GM18907 (cell line): ENCODE data around the gene MLH3.

Experiments
- ATAC-seq: cut with Tn5 transposase; IDR thresholded peaks from one replicate; pipeline ENCODE4 v1.9.1; 2021; ENCODE audit warnings: mild to moderate bottlenecking, moderate library complexity; ENCODE audit not compliant: unreplicated experiment

The MLH3 gene

DNA sequence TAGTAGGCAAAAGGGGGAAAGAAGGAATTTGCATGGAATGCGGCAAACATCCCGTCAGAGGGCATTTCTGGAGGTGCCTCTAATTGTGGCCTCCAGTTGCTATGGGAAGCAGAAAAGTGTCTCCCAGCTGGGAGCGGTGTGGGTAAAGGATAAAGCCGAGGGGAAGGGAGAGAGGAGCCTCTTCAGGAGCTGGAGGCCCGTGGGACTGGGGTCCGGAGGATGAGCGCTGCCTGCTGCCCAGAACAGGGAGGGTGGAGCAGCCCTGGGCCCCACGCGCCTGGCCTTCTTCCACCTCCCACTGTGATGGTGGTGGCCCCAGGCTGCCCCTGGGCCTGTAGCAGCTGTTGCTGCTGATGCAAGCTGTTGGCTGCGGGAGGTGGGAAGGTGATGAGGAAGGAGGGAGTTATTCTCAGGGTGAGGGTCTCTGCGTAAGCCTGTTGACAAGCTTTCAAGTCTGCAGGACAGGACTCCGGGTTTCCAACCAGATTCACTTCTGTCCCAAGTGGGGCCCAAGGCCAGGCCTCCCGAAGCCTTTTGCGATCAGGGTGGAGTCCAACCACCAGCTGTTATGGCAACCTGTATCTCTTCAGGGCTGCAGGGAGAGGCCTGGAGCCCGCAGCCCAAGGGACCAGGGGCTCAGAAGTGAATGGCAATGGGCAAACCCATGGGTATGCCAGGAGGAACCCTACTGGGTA, 76.8 kb downstream of the MLH3 start:
- ATAC-seq: no peak

DNA sequence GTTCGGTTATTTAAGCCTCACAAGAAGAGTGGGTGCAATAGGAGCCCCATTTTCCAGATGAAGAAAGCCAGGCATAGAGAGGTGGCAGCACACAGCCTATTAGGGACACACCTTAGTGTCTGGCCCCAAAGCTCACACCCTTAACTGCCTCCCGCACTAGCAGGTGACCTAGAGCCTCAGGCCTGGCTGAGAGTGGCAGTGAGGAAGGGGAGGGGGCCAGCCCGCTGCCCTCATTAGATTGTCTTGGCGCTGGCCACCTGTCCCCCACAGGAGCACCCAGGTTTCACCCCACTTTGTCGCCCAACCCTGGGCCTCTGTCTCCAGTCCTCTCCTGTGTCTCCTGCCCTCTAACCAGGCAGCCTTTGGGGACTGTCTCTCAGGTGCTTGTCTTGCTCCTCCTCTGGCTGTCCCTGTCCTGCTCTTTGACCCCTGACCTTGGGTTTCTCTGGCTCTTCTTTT, 77.3 kb downstream of the MLH3 start:
- ATAC-seq: no peak

DNA sequence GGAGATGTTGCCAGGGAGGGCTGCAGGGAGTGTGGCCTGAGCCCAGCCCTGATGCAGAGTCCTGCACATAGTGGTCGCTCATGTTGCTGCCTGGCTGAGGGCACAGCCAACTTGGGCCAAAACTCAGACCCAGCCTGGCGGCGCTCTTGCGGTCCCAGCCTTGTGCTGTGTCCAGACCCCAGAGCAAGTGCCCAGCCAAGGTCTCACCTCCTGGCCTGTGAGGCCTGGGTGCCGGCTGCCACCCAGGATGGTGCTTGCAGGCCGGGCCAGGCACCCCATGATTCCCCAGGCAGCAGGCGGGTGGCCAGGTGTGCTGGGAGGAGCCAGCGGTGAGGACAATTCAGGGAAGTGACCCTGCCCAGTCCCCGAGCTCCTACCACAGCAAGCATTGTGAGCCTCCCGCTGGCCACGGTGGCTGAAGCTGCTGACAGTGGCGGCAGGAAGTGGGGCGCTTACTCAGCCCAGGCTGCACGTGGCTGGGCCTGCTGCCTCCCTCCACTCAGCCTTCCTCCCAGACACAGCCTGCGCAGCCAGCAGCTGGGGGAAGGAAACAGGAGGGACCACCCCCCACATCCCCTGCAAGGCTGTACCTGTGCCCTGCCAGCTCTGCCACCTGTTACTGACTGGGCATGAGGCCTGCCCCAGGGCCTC, 78.1 kb downstream of the MLH3 start:
- no peak for ATAC-seq

DNA sequence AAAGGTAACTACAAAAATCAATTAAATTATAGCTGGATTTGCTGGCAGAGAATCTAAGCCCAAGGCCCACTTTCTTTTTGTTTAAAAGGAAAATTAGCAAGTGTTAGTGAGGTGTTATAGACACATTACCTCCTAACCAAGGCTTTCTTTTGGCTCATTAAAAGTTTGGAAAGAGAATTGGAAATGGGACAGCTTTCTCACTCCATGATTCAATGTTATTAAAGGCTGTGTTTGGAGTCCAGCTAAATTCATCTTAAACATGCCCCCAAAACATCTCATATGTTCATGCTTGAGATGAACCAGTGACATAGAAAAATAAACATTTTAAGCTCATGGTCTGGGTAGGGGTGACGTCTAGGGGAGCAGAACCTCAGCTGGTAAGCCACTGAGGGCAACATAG, 82.5 kb downstream of the MLH3 start:
- no peak for ATAC-seq

DNA sequence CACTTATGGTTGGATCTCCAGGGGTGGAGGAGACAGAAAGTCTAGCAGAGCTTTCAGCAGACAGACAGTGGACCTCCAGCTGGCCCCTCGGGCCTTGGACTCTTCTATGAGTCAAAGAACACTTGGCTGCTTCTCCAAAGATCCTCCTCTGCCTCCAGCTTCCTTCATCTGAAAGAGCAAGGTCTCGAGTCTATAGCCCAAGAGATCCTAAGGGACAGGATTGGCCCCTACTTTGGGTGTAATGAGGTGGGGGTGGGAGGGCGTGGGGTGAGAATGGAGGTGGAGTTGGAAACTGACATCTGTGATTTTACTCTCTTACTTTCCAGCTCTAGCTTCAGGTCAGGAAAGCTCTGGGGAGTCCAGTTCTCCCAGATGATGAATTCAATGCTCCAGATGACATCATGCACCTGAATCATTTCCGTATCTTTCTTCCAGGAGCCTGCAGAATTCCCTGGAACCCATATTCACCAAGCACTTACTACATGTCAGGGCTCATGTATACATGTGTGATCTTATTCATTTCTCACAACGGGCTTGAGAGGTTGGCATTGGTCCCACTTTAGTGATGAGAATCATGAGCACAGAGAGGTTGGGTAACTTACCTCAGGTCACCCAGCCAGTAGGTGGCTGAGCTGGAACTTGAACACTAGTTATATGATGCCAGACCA, 85.6 kb downstream of the MLH3 start:
- no peak for ATAC-seq

DNA sequence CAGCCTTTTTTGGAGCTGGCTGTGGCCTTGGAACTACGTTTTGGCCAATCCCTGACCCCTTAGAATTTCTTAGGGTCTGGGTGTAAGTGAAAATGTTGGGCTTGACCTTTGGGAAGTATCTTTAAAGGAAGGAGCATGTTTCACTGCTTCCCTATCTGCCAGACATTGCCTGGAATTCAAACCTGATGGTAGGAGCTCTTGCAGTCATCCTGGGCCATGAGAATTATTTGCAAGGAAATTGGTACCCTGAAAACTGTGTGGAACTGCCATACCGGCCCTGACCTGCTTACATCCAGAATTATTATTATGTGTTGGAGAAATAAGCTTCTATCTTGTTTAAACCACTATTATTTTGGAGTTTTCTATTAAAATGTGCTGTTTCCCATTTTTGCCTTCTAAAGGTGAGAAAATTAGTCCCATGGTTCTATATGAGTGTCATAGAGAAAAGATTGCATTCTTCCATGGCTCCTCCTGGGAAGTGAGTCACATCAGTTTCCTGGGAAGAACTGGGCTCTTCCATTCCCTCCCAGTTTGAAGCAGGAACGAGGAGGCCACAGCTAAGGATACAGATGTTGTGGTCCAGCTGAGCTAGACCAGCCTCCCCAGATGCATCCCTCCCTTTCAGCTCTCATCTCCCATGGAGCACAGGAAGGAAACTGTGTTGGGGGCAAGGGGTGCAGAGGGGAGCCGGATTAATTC, 86.3 kb downstream of the MLH3 start:
- ATAC-seq: no peak
